Hepatocyte (in vitro differentiated cells): ENCODE data around the gene PALLD.

Source experiments
- EZH2 ChIP-seq: fragments of 200-600 bp; sonication (generic); IDR thresholded peaks from 2 replicates; pipeline ENCODE4 v1.6.1; 2016; ENCODE audit warnings: antibody characterized with exemption, mild to moderate bottlenecking, borderline replicate concordance
- EZH2phosphoT487 ChIP-seq: fragments of 200-600 bp; sonication (generic); IDR thresholded peaks from one replicate; pipeline ENCODE4 v1.6.1; 2018; ENCODE audit warnings: antibody characterized with exemption, mild to moderate bottlenecking, low read depth, moderate library complexity; ENCODE audit not compliant: unreplicated experiment, severe bottlenecking
- TF ChIP-seq, protein P1 (sequence below): fragments of 200-600 bp; sonication (generic); IDR thresholded peaks from 2 replicates; pipeline ENCODE4 v1.5.1; 2016; ENCODE audit warnings: antibody characterized with exemption, mild to moderate bottlenecking; ENCODE audit not compliant: poor library complexity

DNA sequence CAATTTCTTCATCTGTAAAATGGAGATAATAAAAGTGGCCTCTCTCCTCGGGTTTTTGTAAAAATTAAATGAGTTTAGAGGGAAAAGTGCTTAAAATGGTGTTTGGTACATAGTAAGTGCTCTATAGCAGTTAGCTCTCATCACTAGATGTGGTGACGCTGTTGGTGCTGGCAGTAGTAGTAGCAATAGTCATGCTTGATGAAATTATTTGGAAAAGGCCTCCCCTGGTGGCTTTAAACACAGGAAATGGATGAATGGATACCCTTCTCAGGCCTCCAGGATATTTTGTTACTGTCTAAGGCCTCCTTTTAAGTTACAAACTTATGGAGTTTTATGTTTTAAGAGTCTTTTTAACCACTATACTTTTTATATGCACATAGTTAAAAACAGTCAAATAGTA is 370.3 kb downstream of the PALLD start:
- TF ChIP-seq EZH2 (no peak), EZH2phosphoT487 (no peak)
- TF ChIP-seq, protein P1, sequence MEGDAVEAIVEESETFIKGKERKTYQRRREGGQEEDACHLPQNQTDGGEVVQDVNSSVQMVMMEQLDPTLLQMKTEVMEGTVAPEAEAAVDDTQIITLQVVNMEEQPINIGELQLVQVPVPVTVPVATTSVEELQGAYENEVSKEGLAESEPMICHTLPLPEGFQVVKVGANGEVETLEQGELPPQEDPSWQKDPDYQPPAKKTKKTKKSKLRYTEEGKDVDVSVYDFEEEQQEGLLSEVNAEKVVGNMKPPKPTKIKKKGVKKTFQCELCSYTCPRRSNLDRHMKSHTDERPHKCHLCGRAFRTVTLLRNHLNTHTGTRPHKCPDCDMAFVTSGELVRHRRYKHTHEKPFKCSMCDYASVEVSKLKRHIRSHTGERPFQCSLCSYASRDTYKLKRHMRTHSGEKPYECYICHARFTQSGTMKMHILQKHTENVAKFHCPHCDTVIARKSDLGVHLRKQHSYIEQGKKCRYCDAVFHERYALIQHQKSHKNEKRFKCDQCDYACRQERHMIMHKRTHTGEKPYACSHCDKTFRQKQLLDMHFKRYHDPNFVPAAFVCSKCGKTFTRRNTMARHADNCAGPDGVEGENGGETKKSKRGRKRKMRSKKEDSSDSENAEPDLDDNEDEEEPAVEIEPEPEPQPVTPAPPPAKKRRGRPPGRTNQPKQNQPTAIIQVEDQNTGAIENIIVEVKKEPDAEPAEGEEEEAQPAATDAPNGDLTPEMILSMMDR, result no peak
